ENCODE data around the gene ATRNL1.

Gene ATRNL1

DNA sequence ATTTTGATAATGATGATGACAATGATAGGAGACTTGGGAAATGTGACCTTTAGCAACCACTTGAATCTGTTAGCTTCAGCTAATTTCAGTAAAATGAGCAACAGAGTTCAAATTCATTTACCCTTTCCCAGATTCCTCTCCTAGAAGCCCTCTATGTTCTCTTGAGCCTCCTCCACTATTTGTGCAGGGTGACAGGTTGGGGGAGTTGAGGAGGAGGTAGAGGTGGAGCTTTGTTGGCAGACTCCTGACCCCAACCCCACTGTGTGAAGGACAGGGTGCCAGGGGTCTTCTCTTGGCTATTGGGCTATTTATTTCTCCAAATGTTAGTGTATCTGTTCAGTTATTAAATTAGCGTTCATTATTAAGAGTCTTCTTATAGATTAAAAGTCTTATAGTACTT, 757.5 kb downstream of the ATRNL1 start:
- H3K9ac ChIP-seq (ENCODE audit: low read length), result no peak overlapping the region
- TF ChIP-seq, protein P1, sequence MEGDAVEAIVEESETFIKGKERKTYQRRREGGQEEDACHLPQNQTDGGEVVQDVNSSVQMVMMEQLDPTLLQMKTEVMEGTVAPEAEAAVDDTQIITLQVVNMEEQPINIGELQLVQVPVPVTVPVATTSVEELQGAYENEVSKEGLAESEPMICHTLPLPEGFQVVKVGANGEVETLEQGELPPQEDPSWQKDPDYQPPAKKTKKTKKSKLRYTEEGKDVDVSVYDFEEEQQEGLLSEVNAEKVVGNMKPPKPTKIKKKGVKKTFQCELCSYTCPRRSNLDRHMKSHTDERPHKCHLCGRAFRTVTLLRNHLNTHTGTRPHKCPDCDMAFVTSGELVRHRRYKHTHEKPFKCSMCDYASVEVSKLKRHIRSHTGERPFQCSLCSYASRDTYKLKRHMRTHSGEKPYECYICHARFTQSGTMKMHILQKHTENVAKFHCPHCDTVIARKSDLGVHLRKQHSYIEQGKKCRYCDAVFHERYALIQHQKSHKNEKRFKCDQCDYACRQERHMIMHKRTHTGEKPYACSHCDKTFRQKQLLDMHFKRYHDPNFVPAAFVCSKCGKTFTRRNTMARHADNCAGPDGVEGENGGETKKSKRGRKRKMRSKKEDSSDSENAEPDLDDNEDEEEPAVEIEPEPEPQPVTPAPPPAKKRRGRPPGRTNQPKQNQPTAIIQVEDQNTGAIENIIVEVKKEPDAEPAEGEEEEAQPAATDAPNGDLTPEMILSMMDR (IDR thresholded peaks at IDR 0.05; ENCODE audit: low read depth, low read length), result no peak
- no peak for TF ChIP-seq EZH2phosphoT487 (IDR thresholded peaks at IDR 0.05; ENCODE audit: low read depth)
- no peaks in the 10 kb centered on the region for H3K4me1 ChIP-seq (ENCODE audit: low read length)
- H3K36me3 ChIP-seq (replicated peaks; ENCODE audit: low read depth, low read length), result no peaks in the 10 kb centered on the region
- H3K4me3 ChIP-seq (ENCODE audit: low read length), result no peak overlapping the region
- H3K9me3 ChIP-seq (ENCODE audit: insufficient read depth, low read length), result no peaks in the 10 kb centered on the region
- no peaks in the 10 kb centered on the region for H3K79me2 ChIP-seq (ENCODE audit: low read length)
- H4K20me1 ChIP-seq (ENCODE audit: insufficient read depth, low read length), result no peaks in the 10 kb centered on the region
- no peak overlapping the region for H3K4me2 ChIP-seq (ENCODE audit: low read length)
- H3K27me3 ChIP-seq (ENCODE audit: low read depth, low read length), result no peaks in the 10 kb centered on the region
- H3K27ac ChIP-seq (ENCODE audit: low read length), result no peak overlapping the region
- no peak overlapping the region for H2AFZ ChIP-seq (ENCODE audit: low read depth, low read length)

DNA sequence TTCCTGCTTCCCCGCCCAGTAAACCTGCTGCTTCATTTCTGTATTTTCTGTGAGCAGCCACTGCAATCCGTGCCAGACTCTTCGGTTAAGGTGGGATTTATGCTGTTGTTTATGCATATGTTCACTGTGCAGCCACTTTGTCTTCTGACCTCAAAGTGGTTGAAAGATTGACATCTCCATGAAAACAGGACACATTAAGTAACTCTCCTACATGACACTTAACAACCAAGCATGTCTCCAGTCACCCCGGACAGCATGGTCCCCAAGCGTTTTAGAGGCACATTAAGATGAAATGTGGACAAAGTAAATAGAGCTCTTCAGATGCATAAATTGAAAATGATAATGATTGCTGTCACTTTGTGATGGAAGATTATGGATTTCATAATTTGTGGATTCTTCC, 758.5 kb downstream of the ATRNL1 start:
- H3K79me2 ChIP-seq (ENCODE audit: low read length), result no peaks in the 10 kb centered on the region
- no peaks in the 10 kb centered on the region for H3K4me1 ChIP-seq (ENCODE audit: low read length)
- H3K9ac ChIP-seq (ENCODE audit: low read length), result no peak overlapping the region
- no peaks in the 10 kb centered on the region for H4K20me1 ChIP-seq (ENCODE audit: insufficient read depth, low read length)
- no peak overlapping the region for H3K4me2 ChIP-seq (ENCODE audit: low read length)
- no peaks in the 10 kb centered on the region for H3K27me3 ChIP-seq (ENCODE audit: low read depth, low read length)
- H3K4me3 ChIP-seq (ENCODE audit: low read length), result no peak overlapping the region
- no peak overlapping the region for H3K27ac ChIP-seq (ENCODE audit: low read length)
- H2AFZ ChIP-seq (ENCODE audit: low read depth, low read length), result no peak overlapping the region
- H3K36me3 ChIP-seq (replicated peaks; ENCODE audit: low read depth, low read length), result no peaks in the 10 kb centered on the region
- no peak for TF ChIP-seq EZH2phosphoT487 (IDR thresholded peaks at IDR 0.05; ENCODE audit: low read depth)
- TF ChIP-seq, protein P1 (IDR thresholded peaks at IDR 0.05; ENCODE audit: low read depth, low read length), result no peak
- H3K9me3 ChIP-seq (ENCODE audit: insufficient read depth, low read length), result no peaks in the 10 kb centered on the region

DNA sequence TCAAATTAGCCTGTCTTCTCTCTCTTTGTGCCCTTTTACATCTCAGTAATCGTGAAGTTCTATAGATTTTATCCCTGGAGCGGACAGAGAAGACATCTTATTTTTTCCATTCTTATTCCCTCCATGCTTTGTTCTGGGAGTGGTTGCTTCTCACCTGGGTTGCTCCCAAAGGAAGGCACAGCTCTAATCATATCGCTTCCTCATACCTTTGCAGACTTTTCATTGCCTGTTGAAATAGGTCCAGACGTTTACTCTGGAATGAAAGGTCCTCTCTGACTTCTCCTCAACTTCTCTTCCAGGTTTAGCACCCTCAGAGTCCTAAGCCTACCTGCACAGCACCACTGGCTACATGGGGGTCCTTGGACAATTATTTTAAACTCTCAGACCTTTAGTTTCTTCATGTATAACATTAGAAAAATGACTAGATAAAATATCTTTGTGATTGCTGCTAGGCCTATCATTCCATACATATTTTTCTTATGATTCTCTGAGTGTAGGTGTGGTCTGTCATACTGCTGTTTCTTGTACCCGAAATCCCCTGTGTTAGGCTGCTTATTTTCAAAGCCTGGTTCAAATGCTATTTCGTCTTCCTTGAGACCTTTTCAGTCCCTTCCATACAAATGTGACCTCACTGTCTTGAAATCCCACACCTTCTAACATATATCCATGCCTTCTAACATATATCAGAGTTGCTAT, 761.7 kb downstream of the ATRNL1 start:
- H4K20me1 ChIP-seq (ENCODE audit: insufficient read depth, low read length), result no peaks in the 10 kb centered on the region
- H3K27me3 ChIP-seq (ENCODE audit: low read depth, low read length), result no peaks in the 10 kb centered on the region
- H2AFZ ChIP-seq (ENCODE audit: low read depth, low read length), result no peak overlapping the region
- H3K4me2 ChIP-seq (ENCODE audit: low read length), result no peak overlapping the region
- no peak overlapping the region for H3K9ac ChIP-seq (ENCODE audit: low read length)
- no peaks in the 10 kb centered on the region for H3K36me3 ChIP-seq (replicated peaks; ENCODE audit: low read depth, low read length)
- H3K27ac ChIP-seq (ENCODE audit: low read length), result no peak overlapping the region
- H3K4me3 ChIP-seq (ENCODE audit: low read length), result no peak overlapping the region
- no peaks in the 10 kb centered on the region for H3K79me2 ChIP-seq (ENCODE audit: low read length)
- no peaks in the 10 kb centered on the region for H3K4me1 ChIP-seq (ENCODE audit: low read length)
- no peaks in the 10 kb centered on the region for H3K9me3 ChIP-seq (ENCODE audit: insufficient read depth, low read length)
- TF ChIP-seq, protein P1 (IDR thresholded peaks at IDR 0.05; ENCODE audit: low read depth, low read length), result no peak
- no peak for TF ChIP-seq EZH2phosphoT487 (IDR thresholded peaks at IDR 0.05; ENCODE audit: low read depth)

GRCh38 chr10:115856580-115856979, 763.4 kb downstream of the ATRNL1 start:
- H3K27ac ChIP-seq (ENCODE audit: low read length), result no peak overlapping the region
- H2AFZ ChIP-seq (ENCODE audit: low read depth, low read length), result no peak overlapping the region
- H3K4me3 ChIP-seq (ENCODE audit: low read length), result no peak overlapping the region
- no peak overlapping the region for H3K4me2 ChIP-seq (ENCODE audit: low read length)
- TF ChIP-seq, protein P1 (IDR thresholded peaks at IDR 0.05; ENCODE audit: low read depth, low read length), result no peak
- no peak for TF ChIP-seq EZH2phosphoT487 (IDR thresholded peaks at IDR 0.05; ENCODE audit: low read depth)
- no peaks in the 10 kb centered on the region for H3K27me3 ChIP-seq (ENCODE audit: low read depth, low read length)
- no peaks in the 10 kb centered on the region for H3K36me3 ChIP-seq (replicated peaks; ENCODE audit: low read depth, low read length)
- H3K9ac ChIP-seq (ENCODE audit: low read length), result no peak overlapping the region
- H3K9me3 ChIP-seq (ENCODE audit: insufficient read depth, low read length), result no peaks in the 10 kb centered on the region
- no peaks in the 10 kb centered on the region for H3K79me2 ChIP-seq (ENCODE audit: low read length)
- H4K20me1 ChIP-seq (ENCODE audit: insufficient read depth, low read length), result no peaks in the 10 kb centered on the region
- H3K4me1 ChIP-seq (ENCODE audit: low read length), result no peaks in the 10 kb centered on the region
